HFFc6 (cell line): Measurements from ENCODE around the gene LTA4H. TPM values are rescaled to one million over a fixed set of nuclear protein-coding genes. Genes with fewer than 3 reads are reported as not detected.

Source experiments
- DNase-seq: peaks from one replicate; pipeline ENCODE4 v3.0.0-alpha.2; 2018
- H3K27ac Mint-ChIP-seq: 2 replicates; pipeline ENCODE4 v1.8.0; 2020; ENCODE audit warnings: mild to moderate bottlenecking, mixed read lengths
- H3K27me3 Mint-ChIP-seq: 2 replicates; pipeline ENCODE4 v1.8.0; 2021; ENCODE audit warnings: mild to moderate bottlenecking, moderate library complexity, mixed read lengths; ENCODE audit not compliant: insufficient read depth
- H3K36me3 Mint-ChIP-seq: 2 replicates; pipeline ENCODE4 v1.8.0; 2021; ENCODE audit warnings: low read depth, mixed read lengths
- H3K4me1 Mint-ChIP-seq: 2 replicates; pipeline ENCODE4 v1.8.0; 2020; ENCODE audit warnings: low read depth, mixed read lengths
- H3K4me3 Mint-ChIP-seq: 2 replicates; pipeline ENCODE4 v1.8.0; 2020; ENCODE audit warnings: mild to moderate bottlenecking, moderate library complexity, mixed read lengths
- H3K9me3 Mint-ChIP-seq: 2 replicates; pipeline ENCODE4 v1.8.0; 2020; ENCODE audit warnings: mild to moderate bottlenecking, mixed read lengths
- total RNA-seq, 6 experiments: library from RNA; stranded (reverse); fragmentation: NEBNext Ultra II Directional; extraction: Animal tissue kit (Norgen Biotek cat#: 25700); gene quantifications; 2 replicates in 1 of 6; 3 replicates in 5 of 6; pipeline ENCODE4 v1.2.3, GENCODE V29; 2021
- TF ChIP-seq, protein P1 (sequence below): fragments of 200-600 bp; sonication (generic); IDR thresholded peaks from 2 replicates; pipeline ENCODE4 v1.5.0; 2021; ENCODE audit warnings: antibody characterized with exemption, mild to moderate bottlenecking

The LTA4H gene
- total RNA-seq, 6 experiments from 2014 or later = 50.2 to 59.0 (median 51.6) TPM

- Mint-ChIP-seq H3K4me3 (no peak overlapping the region), H3K9me3 (no peaks in the 10 kb centered on the region), H3K4me1 (peaks cover 12% of the 10 kb centered on the region), H3K27me3 (peaks cover 29% of the 10 kb centered on the region), H3K36me3 (no peaks in the 10 kb centered on the region), H3K27ac (no peak overlapping the region)
- TF ChIP-seq, protein P1, sequence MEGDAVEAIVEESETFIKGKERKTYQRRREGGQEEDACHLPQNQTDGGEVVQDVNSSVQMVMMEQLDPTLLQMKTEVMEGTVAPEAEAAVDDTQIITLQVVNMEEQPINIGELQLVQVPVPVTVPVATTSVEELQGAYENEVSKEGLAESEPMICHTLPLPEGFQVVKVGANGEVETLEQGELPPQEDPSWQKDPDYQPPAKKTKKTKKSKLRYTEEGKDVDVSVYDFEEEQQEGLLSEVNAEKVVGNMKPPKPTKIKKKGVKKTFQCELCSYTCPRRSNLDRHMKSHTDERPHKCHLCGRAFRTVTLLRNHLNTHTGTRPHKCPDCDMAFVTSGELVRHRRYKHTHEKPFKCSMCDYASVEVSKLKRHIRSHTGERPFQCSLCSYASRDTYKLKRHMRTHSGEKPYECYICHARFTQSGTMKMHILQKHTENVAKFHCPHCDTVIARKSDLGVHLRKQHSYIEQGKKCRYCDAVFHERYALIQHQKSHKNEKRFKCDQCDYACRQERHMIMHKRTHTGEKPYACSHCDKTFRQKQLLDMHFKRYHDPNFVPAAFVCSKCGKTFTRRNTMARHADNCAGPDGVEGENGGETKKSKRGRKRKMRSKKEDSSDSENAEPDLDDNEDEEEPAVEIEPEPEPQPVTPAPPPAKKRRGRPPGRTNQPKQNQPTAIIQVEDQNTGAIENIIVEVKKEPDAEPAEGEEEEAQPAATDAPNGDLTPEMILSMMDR = no peak
- no peak for DNase-seq
Measured at GRCh38 chr12:95990136-95990535, 45.3 kb downstream of the LTA4H start.

GRCh38 chr12:95989504-95990123 lies 45.8 kb downstream of the LTA4H start:
- H3K4me1 Mint-ChIP-seq = peaks cover 7% of the 10 kb centered on the region
- H3K27me3 Mint-ChIP-seq = peaks cover 30% of the 10 kb centered on the region
- H3K9me3 Mint-ChIP-seq = no peaks in the 10 kb centered on the region
- no peak overlapping the region for H3K27ac Mint-ChIP-seq
- TF ChIP-seq, protein P1 = no peak
- H3K4me3 Mint-ChIP-seq = no peak overlapping the region
- no peaks in the 10 kb centered on the region for H3K36me3 Mint-ChIP-seq
- no peak for DNase-seq

GRCh38 chr12:95988506-95989275 lies 46.7 kb downstream of the LTA4H start:
- DNase-seq = no peak
- Mint-ChIP-seq H3K9me3 (no peaks in the 10 kb centered on the region), H3K36me3 (no peaks in the 10 kb centered on the region), H3K4me1 (peaks cover 6% of the 10 kb centered on the region; the same call in 1 of the 2 replicates), H3K4me3 (no peak overlapping the region), H3K27me3 (peaks cover 30% of the 10 kb centered on the region), H3K27ac (no peak overlapping the region)
- TF ChIP-seq, protein P1 = no peak

DNA sequence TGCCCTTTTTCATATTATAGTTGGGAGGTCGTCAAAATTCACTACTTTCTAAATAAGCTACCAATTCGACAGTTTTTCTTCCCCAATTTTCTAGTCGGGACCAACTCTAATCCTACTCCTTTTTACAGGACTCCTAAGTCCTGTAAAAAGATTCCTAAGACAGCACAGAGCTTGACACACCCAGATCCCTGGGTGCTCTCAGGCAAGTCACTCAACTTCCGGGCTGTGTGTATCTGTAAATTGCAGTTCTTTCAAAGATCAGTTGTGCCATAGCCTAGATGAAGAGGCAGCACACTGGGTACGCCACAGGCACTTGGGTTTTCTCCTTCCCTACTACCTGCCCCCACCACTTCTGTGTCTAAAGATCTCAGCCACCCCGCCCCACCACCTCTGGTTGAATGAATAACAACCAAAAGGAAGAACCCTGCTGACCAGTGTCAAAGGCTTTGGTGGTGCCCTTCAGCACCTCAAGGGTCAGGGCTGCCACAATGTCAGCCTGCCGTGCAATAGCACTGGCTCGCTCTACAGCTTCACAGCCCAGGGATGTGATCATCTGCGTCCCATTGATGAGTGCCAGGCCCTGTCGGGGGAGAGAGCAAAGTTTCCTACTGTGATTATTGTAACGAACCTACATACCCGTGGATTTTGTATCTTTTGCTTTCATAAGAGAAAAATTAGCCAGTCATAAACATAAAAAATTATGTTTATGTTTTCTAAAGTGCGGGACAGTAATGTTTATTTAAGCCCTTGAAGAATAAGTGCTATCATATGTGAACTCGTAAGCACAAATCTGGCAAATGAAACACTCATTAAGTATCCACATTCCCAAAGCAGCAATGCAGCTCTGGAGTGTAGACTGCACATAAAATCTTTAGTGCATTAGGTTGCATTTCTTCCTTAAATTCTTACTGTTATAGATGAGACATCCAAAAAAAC lies 48.5 kb downstream of the LTA4H start:
- DNase-seq = no peak
- TF ChIP-seq, protein P1 = no peak
- Mint-ChIP-seq H3K36me3 (no peaks in the 10 kb centered on the region), H3K27me3 (peaks cover 23% of the 10 kb centered on the region), H3K4me3 (no peak overlapping the region), H3K27ac (no peak overlapping the region), H3K4me1 (peaks cover 6% of the 10 kb centered on the region; the same call in 1 of the 2 replicates), H3K9me3 (no peaks in the 10 kb centered on the region)

GRCh38 chr12:95984682-95985081 lies 50.7 kb downstream of the LTA4H start:
- H3K4me1 Mint-ChIP-seq = peaks cover 6% of the 10 kb centered on the region; the same call in 1 of the 2 replicates

More at GRCh38 chr12:95984682-95985081, 50.7 kb downstream of the LTA4H start:
- Mint-ChIP-seq H3K27me3 (peaks cover 19% of the 10 kb centered on the region), H3K27ac (no peak overlapping the region), H3K4me3 (no peak overlapping the region), H3K9me3 (no peaks in the 10 kb centered on the region), H3K36me3 (no peaks in the 10 kb centered on the region)
- TF ChIP-seq, protein P1 = no peak
- no peak for DNase-seq
